Activated CD4-positive, alpha-beta T cell treated with anti-CD3 and anti-CD28 coated beads, Interleukin-2, amount 10 ng/mL, durations not matched to agents 7 days and 5 days (primary cell): Measurements from ENCODE around the gene WWOX. TPM values are rescaled to one million over a fixed set of nuclear protein-coding genes. Genes with fewer than 3 reads are reported as not detected.

ENCODE experiments used
- CTCF ChIA-PET: fragments of 350-600 bp; sonication (Branson Sonifier 250); formaldehyde crosslinking; loops from one replicate; lab custom pipeline; 2021; ENCODE audit warnings: antibody characterized with exemption; lab: Charles Lee
- POLR2A ChIA-PET: fragments of 350-600 bp; sonication (Branson Sonifier 250); formaldehyde crosslinking; loops from one replicate; lab custom pipeline; 2021; ENCODE audit warnings: antibody characterized with exemption; lab: Charles Lee
- DNase-seq: peaks from one replicate; pipeline ENCODE4 v3.0.0-alpha.2; 2020
- H3K27ac Mint-ChIP-seq: one replicate; pipeline ENCODE4 v1.8.0; 2021; ENCODE audit warnings: mild to moderate bottlenecking, moderate library complexity, mixed read lengths
- H3K27me3 Mint-ChIP-seq: one replicate; pipeline ENCODE4 v1.8.0; 2021; ENCODE audit warnings: mixed read lengths
- H3K36me3 Mint-ChIP-seq: one replicate; pipeline ENCODE4 v1.8.0; 2021; ENCODE audit warnings: low read depth, mixed read lengths
- H3K4me1 Mint-ChIP-seq: one replicate; pipeline ENCODE4 v1.8.0; 2021; ENCODE audit warnings: mixed read lengths
- H3K4me3 Mint-ChIP-seq: one replicate; pipeline ENCODE4 v1.8.0; 2021; ENCODE audit warnings: mild to moderate bottlenecking, moderate library complexity, mixed read lengths
- H3K9me3 Mint-ChIP-seq: one replicate; pipeline ENCODE4 v1.8.0; 2021; ENCODE audit warnings: mixed read lengths
- total RNA-seq, 2 experiments: library from RNA; stranded (reverse); gene quantifications; one replicate each; pipeline ENCODE4 v1.2.3, GENCODE V29; 2021

WWOX gene
- total RNA-seq, 2 experiments from 2014 or later = 22.2 to 28.9 TPM

- Mint-ChIP-seq H3K27ac (no peak overlapping the region), H3K4me1 (no peaks in the 10 kb centered on the region), H3K9me3 (peaks cover 3% of the 10 kb centered on the region), H3K27me3 (no peaks in the 10 kb centered on the region), H3K4me3 (no peak overlapping the region), H3K36me3 (no peaks in the 10 kb centered on the region)
- CTCF ChIA-PET = no interaction called here
- DNase-seq = no peak
- POLR2A ChIA-PET = no interaction called here
Measured at GRCh38 chr16:78194948-78195347, 95.5 kb downstream of the WWOX start.

- CTCF ChIA-PET = no interaction called here
- DNase-seq = no peak
- H3K36me3 Mint-ChIP-seq = no peaks in the 10 kb centered on the region
- POLR2A ChIA-PET = no interaction called here
- no peaks in the 10 kb centered on the region for H3K27me3 Mint-ChIP-seq
- no peaks in the 10 kb centered on the region for H3K4me1 Mint-ChIP-seq
- H3K9me3 Mint-ChIP-seq = peaks cover 3% of the 10 kb centered on the region
- no peak overlapping the region for H3K27ac Mint-ChIP-seq
- H3K4me3 Mint-ChIP-seq = no peak overlapping the region
Measured at GRCh38 chr16:78195797-78196196, 96.3 kb downstream of the WWOX start.

DNA sequence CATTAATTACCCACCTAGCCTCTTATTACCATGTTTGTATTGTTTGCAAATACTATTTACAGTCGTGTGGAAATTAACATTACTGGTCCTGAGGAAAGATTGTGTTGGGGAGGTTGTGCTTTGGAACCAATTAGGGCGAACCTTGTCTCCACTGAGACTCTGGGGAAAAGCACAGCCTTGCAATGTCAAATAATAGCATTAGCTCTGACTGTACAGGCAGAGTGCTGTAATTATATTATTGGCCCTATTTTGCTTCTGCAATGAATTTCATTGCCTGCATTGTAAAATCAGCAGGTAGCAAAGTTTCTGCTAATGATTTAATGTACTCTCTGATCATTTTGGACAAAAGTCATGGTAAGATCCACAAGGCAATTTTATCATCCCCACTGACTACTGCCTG lies 97.0 kb downstream of the WWOX start:
- no peak overlapping the region for H3K4me3 Mint-ChIP-seq
- ChIA-PET CTCF (no interaction called here), POLR2A (no interaction called here)
- H3K4me1 Mint-ChIP-seq = no peaks in the 10 kb centered on the region
- no peaks in the 10 kb centered on the region for H3K36me3 Mint-ChIP-seq
- H3K27me3 Mint-ChIP-seq = no peaks in the 10 kb centered on the region
- H3K27ac Mint-ChIP-seq = no peak overlapping the region
- peaks cover 3% of the 10 kb centered on the region for H3K9me3 Mint-ChIP-seq
- no peak for DNase-seq

DNA sequence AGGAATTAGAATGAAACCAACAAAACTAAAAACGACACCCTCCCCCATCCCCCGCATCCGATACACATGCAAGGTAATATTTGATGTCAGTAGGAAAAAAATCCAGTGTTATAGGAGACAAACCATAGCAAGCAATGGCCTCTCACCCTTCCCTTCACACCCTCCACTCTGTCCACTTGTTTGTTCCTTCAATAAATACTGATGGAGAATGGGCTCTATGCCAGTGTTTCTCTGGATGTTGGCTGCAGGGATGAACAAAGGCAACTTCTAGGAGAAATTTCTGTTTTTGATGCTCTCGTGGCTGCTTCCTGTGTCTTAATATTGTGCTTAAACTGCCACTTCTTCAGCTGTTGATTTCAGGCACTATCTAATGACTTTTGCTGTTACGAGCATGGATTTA lies 98.8 kb downstream of the WWOX start:
- CTCF ChIA-PET = no interaction called here
- DNase-seq = no peak
- POLR2A ChIA-PET = no interaction called here
- no peak overlapping the region for H3K27ac Mint-ChIP-seq
- H3K27me3 Mint-ChIP-seq = no peaks in the 10 kb centered on the region
- H3K9me3 Mint-ChIP-seq = no peaks in the 10 kb centered on the region
- no peak overlapping the region for H3K4me3 Mint-ChIP-seq
- H3K4me1 Mint-ChIP-seq = no peaks in the 10 kb centered on the region
- H3K36me3 Mint-ChIP-seq = no peaks in the 10 kb centered on the region

DNA sequence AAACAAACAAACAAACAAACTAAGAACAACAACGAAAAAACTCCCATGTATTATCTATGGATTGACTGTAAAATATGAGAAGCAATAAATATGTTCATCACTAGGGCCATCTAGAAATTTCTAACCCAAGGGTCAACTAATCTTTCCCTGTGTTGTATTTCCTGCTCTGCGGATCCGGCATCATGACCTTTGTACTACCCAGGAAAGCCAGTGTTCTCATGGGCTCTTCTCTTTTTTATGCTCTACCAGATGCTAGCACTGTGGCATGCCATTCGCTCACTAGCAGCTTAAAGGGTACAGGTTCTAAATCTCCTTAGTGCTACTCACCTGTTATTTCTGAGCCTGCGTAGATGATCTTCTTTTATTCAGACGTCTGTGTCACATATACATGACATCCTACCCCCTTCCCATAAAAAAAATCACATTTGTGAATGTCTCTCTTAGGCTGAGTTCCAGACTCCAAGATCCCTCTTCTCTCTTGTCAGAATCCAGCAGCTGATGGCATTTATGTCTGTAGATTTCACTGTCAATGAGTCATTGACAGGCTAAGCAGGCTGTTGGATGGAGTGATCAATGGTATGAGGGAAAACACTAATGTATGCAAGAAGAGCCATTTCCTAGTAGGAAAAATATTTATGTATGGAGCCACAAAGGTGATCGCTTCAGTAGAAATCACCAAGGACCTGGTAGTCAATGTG lies 100.0 kb downstream of the WWOX start:
- no peaks in the 10 kb centered on the region for H3K9me3 Mint-ChIP-seq
- no peak overlapping the region for H3K4me3 Mint-ChIP-seq
- H3K27ac Mint-ChIP-seq = no peak overlapping the region
- H3K36me3 Mint-ChIP-seq = no peaks in the 10 kb centered on the region
- ChIA-PET CTCF (no interaction called here), POLR2A (no interaction called here)
- no peaks in the 10 kb centered on the region for H3K27me3 Mint-ChIP-seq
- H3K4me1 Mint-ChIP-seq = no peaks in the 10 kb centered on the region
- DNase-seq = no peak

- Mint-ChIP-seq H3K27me3 (no peaks in the 10 kb centered on the region), H3K9me3 (no peaks in the 10 kb centered on the region), H3K27ac (no peak overlapping the region), H3K4me3 (no peak overlapping the region), H3K4me1 (no peaks in the 10 kb centered on the region), H3K36me3 (no peaks in the 10 kb centered on the region)
- CTCF ChIA-PET = no interaction called here
- no peak for DNase-seq
- POLR2A ChIA-PET = no interaction called here
Measured at GRCh38 chr16:78200023-78200389, 100.6 kb downstream of the WWOX start.

DNA sequence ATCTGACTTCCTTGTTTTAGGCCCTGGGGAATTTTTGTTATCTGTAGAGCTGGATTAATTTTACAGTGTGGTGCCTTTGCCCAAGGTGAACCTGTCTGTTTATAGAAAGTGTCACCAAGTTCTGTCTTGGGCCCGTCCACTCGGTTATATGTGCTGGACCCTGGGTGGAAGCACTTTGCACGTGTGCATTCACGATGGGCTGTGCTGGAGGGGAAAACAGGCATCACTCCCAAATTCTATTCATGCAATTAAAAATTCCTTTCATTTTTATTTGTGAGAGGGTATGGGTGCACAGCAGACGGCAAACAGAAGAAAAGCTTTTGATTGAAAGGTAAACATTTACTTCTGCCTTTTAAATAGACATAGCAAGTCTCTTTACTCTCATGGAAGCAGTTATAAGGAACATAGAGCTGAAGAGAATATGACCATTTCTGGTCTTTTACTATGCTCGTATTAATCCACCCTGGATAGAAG lies 101.2 kb downstream of the WWOX start:
- DNase-seq = no peak
- Mint-ChIP-seq H3K9me3 (no peaks in the 10 kb centered on the region), H3K36me3 (no peaks in the 10 kb centered on the region), H3K4me1 (no peaks in the 10 kb centered on the region), H3K27me3 (no peaks in the 10 kb centered on the region), H3K4me3 (no peak overlapping the region), H3K27ac (no peak overlapping the region)
- ChIA-PET POLR2A (no interaction called here), CTCF (no interaction called here)

DNA sequence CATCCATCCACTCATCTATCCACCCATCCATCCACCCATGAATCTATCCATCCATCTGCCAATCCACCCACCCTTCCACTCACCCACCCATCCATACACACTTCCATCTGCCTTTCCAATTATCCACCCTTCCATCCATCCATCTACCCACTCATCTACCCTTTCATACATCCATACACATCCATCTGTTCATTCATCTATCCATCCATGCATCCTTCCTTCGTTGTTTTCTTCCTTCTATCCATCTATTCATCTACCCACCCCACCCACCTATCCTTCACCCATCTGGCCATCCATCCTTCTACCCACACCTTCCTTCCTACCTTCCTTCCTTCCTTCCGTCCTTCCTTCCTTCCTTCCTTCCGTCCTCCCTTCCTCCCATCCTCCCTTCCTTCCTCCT lies 106.1 kb downstream of the WWOX start:
- Mint-ChIP-seq H3K27me3 (no peaks in the 10 kb centered on the region), H3K9me3 (no peaks in the 10 kb centered on the region), H3K27ac (no peak overlapping the region), H3K4me3 (no peak overlapping the region), H3K36me3 (no peaks in the 10 kb centered on the region), H3K4me1 (no peaks in the 10 kb centered on the region)
- ChIA-PET POLR2A (no interaction called here), CTCF (interaction anchor here (0.6 kb wide), 1 partner anchor 248 kb away, joined by 3 read pairs; no protein-coding TSS in a partner anchor)
- DNase-seq = no peak

GRCh38 chr16:78206623-78207223 lies 107.3 kb downstream of the WWOX start:
- no peaks in the 10 kb centered on the region for H3K27me3 Mint-ChIP-seq
- no peaks in the 10 kb centered on the region for H3K9me3 Mint-ChIP-seq
- ChIA-PET POLR2A (no interaction called here), CTCF (no interaction called here)
- H3K4me3 Mint-ChIP-seq = no peak overlapping the region
- H3K36me3 Mint-ChIP-seq = no peaks in the 10 kb centered on the region
- no peak for DNase-seq
- no peaks in the 10 kb centered on the region for H3K4me1 Mint-ChIP-seq
- no peak overlapping the region for H3K27ac Mint-ChIP-seq

DNA sequence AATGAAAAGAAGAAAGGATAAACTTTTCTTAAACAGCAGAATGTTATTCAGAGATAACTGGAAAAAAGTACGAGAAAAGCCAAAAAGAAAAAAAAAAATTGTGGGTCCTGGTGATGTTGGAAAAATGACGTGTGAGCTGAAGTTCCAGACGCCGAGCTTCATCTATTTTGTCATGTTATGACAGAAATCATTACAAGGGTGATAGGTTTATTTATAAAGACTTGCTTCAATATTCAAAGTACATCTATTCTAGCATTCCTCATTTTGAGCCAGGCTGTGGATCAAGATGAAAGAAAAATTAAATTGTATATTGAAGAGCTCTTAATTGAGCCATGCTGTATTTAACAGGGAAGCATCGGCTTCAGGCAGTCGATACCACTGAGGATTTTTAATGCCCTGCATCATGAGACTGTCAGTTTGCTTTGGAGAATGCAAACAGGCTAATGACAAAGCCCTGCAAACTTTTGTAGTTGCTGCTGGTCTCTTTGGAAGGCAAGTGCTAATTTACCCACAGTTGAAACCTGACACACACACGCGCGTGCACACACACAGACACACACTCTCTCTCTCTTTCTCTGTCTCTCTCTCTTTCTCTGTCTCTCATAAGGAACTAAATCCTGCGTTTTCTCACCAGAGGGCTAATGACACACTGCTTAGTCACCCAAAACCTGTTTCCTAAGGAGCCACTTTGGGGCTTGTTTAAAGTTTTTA lies 110.7 kb downstream of the WWOX start:
- Mint-ChIP-seq H3K27ac (no peak overlapping the region), H3K36me3 (no peaks in the 10 kb centered on the region), H3K4me3 (no peak overlapping the region), H3K9me3 (no peaks in the 10 kb centered on the region), H3K27me3 (no peaks in the 10 kb centered on the region), H3K4me1 (no peaks in the 10 kb centered on the region)
- ChIA-PET POLR2A (no interaction called here), CTCF (no interaction called here)
- DNase-seq = no peak

DNA sequence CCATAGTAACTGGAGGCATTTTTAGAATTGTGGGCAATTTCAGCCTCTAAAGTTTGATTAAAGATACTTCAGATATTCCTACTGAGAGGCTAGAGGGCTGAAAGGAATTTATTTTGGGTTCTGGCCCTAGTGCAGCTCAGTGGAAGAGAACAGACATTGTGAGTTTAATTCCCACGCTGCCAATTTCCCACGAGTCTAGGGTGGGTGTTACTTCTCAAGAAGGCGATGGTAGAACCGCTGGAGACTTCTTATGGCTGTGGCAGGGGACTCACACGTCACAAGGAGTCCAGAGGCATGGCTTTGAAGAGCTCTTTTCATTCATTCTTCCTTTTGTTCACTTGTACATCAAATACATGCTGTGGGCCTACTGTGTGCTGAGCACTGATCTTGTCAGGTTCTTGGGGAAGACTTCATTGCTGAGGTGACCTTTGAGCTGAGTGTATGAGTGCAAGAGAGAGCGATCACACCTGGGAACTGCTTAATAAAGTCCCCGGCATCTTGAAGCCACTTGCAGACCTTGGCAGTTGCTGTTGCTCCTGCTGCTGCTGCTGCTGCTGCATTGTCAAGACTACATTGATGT lies 111.7 kb downstream of the WWOX start:
- Mint-ChIP-seq H3K36me3 (no peaks in the 10 kb centered on the region), H3K4me3 (no peak overlapping the region), H3K4me1 (no peaks in the 10 kb centered on the region), H3K27ac (no peak overlapping the region), H3K9me3 (no peaks in the 10 kb centered on the region), H3K27me3 (no peaks in the 10 kb centered on the region)
- ChIA-PET POLR2A (no interaction called here), CTCF (no interaction called here)
- DNase-seq = no peak

- H3K27ac Mint-ChIP-seq = no peak overlapping the region
- H3K36me3 Mint-ChIP-seq = no peaks in the 10 kb centered on the region
- no peaks in the 10 kb centered on the region for H3K4me1 Mint-ChIP-seq
- no peaks in the 10 kb centered on the region for H3K27me3 Mint-ChIP-seq
- H3K4me3 Mint-ChIP-seq = no peak overlapping the region
- ChIA-PET CTCF (no interaction called here), POLR2A (no interaction called here)
- no peaks in the 10 kb centered on the region for H3K9me3 Mint-ChIP-seq
- no peak for DNase-seq
Measured at GRCh38 chr16:78211946-78212345, 112.5 kb downstream of the WWOX start.

DNA sequence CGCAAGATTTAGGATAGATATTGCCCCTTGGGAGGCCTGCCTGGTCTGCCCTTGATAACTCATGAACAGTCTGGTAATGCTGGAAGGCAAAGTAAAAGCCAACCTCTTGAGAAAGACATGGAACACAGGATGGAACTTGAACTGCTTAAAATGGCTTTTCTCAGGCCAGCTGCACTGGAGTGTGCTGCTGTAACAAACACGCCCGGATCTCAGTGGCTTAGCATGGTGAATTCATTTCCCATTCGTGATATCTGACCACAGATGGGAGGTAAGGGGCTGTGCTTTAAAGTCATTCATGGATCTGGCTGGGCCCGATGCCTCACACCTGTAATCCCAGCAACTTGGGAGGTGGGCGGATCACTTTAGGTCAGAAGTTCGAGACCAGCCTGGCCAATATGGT lies 113.2 kb downstream of the WWOX start:
- no peak for DNase-seq
- CTCF ChIA-PET = no interaction called here
- Mint-ChIP-seq H3K36me3 (no peaks in the 10 kb centered on the region), H3K4me1 (no peaks in the 10 kb centered on the region), H3K9me3 (no peaks in the 10 kb centered on the region), H3K27ac (no peak overlapping the region), H3K27me3 (no peaks in the 10 kb centered on the region), H3K4me3 (no peak overlapping the region)
- POLR2A ChIA-PET = no interaction called here
